Osteocyte (in vitro differentiated cells): ENCODE results near the gene CCER1. TPM values are rescaled to one million over a fixed set of nuclear protein-coding genes. Genes with fewer than 3 reads are reported as not detected.

ENCODE experiments used
- DNase-seq: peaks from one replicate; pipeline ENCODE4 v3.0.0; 2021; ENCODE audit warnings: mixed read lengths; ENCODE audit not compliant: unreplicated experiment; ENCODE audit errors: extremely low spot score
- H3K27ac Mint-ChIP-seq: one replicate; pipeline ENCODE4 v1.8.0; 2021; ENCODE audit warnings: mild to moderate bottlenecking, mixed read lengths; ENCODE audit not compliant: unreplicated experiment
- H3K27me3 Mint-ChIP-seq: one replicate; pipeline ENCODE4 v1.8.0; 2021; ENCODE audit warnings: mixed read lengths; ENCODE audit not compliant: unreplicated experiment
- H3K36me3 Mint-ChIP-seq: one replicate; pipeline ENCODE4 v1.8.0; 2021; ENCODE audit warnings: mixed read lengths; ENCODE audit not compliant: unreplicated experiment
- H3K4me1 Mint-ChIP-seq: one replicate; pipeline ENCODE4 v1.8.0; 2021; ENCODE audit warnings: mixed read lengths; ENCODE audit not compliant: unreplicated experiment
- H3K4me3 Mint-ChIP-seq: one replicate; pipeline ENCODE4 v1.8.0; 2021; ENCODE audit warnings: mild to moderate bottlenecking, moderate library complexity, mixed read lengths; ENCODE audit not compliant: unreplicated experiment
- H3K9me3 Mint-ChIP-seq: one replicate; pipeline ENCODE4 v1.8.0; 2021; ENCODE audit warnings: mixed read lengths; ENCODE audit not compliant: unreplicated experiment
- total RNA-seq: library from RNA; stranded (reverse); gene quantifications from 2 replicates; pipeline ENCODE4 v1.2.1, GENCODE V29; 2021
- TF ChIP-seq, protein P1 (sequence below): fragments of 200-600 bp; sonication (generic); IDR thresholded peaks from 2 replicates; pipeline ENCODE4 v1.5.0; 2021; ENCODE audit warnings: antibody characterized with exemption, mild to moderate bottlenecking, moderate library complexity

CCER1 gene
- total RNA-seq, 1 donor from 2014 or later: not detected

GRCh38 chr12:90936230-90937005 lies 18.6 kb downstream of the CCER1 start:
- Mint-ChIP-seq H3K4me1 (peaks cover 18% of the 10 kb centered on the region), H3K27me3 (no peaks in the 10 kb centered on the region), H3K36me3 (no peaks in the 10 kb centered on the region), H3K27ac (no peak overlapping the region), H3K9me3 (peaks cover 19% of the 10 kb centered on the region), H3K4me3 (no peak overlapping the region)
- DNase-seq: no peak
- TF ChIP-seq, protein P1, sequence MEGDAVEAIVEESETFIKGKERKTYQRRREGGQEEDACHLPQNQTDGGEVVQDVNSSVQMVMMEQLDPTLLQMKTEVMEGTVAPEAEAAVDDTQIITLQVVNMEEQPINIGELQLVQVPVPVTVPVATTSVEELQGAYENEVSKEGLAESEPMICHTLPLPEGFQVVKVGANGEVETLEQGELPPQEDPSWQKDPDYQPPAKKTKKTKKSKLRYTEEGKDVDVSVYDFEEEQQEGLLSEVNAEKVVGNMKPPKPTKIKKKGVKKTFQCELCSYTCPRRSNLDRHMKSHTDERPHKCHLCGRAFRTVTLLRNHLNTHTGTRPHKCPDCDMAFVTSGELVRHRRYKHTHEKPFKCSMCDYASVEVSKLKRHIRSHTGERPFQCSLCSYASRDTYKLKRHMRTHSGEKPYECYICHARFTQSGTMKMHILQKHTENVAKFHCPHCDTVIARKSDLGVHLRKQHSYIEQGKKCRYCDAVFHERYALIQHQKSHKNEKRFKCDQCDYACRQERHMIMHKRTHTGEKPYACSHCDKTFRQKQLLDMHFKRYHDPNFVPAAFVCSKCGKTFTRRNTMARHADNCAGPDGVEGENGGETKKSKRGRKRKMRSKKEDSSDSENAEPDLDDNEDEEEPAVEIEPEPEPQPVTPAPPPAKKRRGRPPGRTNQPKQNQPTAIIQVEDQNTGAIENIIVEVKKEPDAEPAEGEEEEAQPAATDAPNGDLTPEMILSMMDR: no peak

- DNase-seq: no peak
- Mint-ChIP-seq H3K36me3 (no peaks in the 10 kb centered on the region), H3K27ac (no peak overlapping the region), H3K4me1 (peaks cover 11% of the 10 kb centered on the region), H3K27me3 (no peaks in the 10 kb centered on the region), H3K4me3 (no peak overlapping the region), H3K9me3 (peaks cover 33% of the 10 kb centered on the region)
- TF ChIP-seq, protein P1: no peak
Measured at GRCh38 chr12:90925562-90925961, 29.4 kb downstream of the CCER1 start.

DNA sequence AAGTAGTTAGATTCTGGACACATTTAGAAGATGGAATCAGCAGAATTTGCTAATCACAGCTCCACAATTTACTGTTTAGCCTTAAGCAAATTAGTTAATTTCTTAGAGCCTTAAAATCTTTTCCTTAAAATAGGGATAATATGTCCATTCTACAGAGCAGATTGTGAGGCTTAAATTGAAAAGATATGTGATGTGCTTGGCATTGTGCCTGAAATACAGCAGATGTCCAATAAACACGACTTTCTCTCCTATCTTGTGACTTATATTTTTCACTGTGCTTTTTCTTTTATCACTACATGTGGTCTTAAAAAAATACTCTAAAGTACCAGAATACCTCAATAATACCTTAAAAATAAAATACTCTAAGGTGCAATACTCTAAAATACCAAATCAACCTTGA lies 30.6 kb downstream of the CCER1 start:
- DNase-seq: no peak
- Mint-ChIP-seq H3K9me3 (peaks cover 26% of the 10 kb centered on the region), H3K4me3 (no peak overlapping the region), H3K27ac (no peak overlapping the region), H3K27me3 (no peaks in the 10 kb centered on the region), H3K4me1 (peaks cover 11% of the 10 kb centered on the region), H3K36me3 (no peaks in the 10 kb centered on the region)
- TF ChIP-seq, protein P1: no peak

DNA sequence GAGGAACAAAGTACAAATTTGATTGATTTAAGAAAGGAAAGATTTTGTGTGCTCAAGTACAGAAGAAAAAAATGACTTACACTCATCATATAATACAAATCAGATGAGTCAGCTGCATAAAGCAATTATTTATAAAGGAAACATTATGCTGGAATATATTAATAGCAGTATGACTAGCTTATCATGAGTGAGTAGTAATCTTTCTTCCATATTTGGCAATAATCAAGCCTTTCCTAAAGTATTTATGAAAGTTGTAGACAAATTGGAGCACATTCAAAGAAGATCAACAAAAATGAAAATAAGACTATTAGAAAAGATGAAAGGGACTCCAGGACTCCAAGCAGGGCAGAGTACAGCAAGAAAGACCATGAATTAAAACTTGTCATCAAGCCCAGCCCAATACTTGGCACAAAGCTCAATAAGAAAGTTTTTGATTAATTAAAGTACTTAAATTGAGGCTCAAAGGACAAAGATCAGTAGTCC lies 32.8 kb downstream of the CCER1 start:
- Mint-ChIP-seq H3K9me3 (peaks cover 11% of the 10 kb centered on the region), H3K27me3 (no peaks in the 10 kb centered on the region), H3K36me3 (no peaks in the 10 kb centered on the region), H3K27ac (peak overlapping the region; percentile 70), H3K4me3 (no peak overlapping the region), H3K4me1 (peaks cover 11% of the 10 kb centered on the region)
- TF ChIP-seq, protein P1: no peak
- DNase-seq: no peak

GRCh38 chr12:90921536-90921935 lies 33.4 kb downstream of the CCER1 start:
- peaks cover 5% of the 10 kb centered on the region for H3K9me3 Mint-ChIP-seq
- H3K36me3 Mint-ChIP-seq: no peaks in the 10 kb centered on the region
- no peaks in the 10 kb centered on the region for H3K27me3 Mint-ChIP-seq
- no peak for DNase-seq
- TF ChIP-seq, protein P1: peak; percentile 17
- peak overlapping the region; percentile 70 for H3K27ac Mint-ChIP-seq
- peaks cover 11% of the 10 kb centered on the region for H3K4me1 Mint-ChIP-seq
- no peak overlapping the region for H3K4me3 Mint-ChIP-seq
